DND-41 (cell line): Measurements from ENCODE around the gene AAMDC.

Experiments used
- EZH2 ChIP-seq: IDR thresholded peaks from 3 replicates; pipeline ENCODE4 v1.6.1; 2012; ENCODE audit warnings: borderline replicate concordance, low read depth, mild to moderate bottlenecking, moderate library complexity, low read length, inconsistent platforms; ENCODE audit not compliant: severe bottlenecking
- TF ChIP-seq, protein P1 (sequence below): IDR thresholded peaks from 2 replicates; pipeline ENCODE4 v1.5.1; 2012; ENCODE audit warnings: borderline replicate concordance, low read length, moderate library complexity, mild to moderate bottlenecking; ENCODE audit not compliant: poor library complexity, severe bottlenecking; ENCODE audit errors: extremely low read depth

DNA sequence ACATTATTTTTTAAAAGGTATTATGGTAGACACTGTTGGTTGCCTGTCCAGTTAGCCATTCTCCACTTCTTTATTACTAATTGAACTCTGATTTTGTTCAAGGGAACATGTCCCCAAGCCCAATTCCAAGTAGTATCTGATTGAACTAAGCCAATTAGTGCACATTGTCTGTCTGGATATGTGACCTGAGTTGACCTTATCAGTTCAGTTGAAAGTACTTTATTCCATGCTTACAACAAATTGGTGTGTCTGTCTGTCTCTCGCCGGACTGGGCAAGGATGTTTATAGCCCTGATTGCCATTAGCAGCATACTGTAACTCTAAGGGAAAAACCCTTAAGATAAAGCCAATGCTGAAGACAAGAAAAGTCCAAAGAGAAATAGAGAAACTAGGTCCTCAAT is 87.9 kb downstream of the AAMDC start:
- TF ChIP-seq, protein P1, sequence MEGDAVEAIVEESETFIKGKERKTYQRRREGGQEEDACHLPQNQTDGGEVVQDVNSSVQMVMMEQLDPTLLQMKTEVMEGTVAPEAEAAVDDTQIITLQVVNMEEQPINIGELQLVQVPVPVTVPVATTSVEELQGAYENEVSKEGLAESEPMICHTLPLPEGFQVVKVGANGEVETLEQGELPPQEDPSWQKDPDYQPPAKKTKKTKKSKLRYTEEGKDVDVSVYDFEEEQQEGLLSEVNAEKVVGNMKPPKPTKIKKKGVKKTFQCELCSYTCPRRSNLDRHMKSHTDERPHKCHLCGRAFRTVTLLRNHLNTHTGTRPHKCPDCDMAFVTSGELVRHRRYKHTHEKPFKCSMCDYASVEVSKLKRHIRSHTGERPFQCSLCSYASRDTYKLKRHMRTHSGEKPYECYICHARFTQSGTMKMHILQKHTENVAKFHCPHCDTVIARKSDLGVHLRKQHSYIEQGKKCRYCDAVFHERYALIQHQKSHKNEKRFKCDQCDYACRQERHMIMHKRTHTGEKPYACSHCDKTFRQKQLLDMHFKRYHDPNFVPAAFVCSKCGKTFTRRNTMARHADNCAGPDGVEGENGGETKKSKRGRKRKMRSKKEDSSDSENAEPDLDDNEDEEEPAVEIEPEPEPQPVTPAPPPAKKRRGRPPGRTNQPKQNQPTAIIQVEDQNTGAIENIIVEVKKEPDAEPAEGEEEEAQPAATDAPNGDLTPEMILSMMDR, result no peak
- no peak for TF ChIP-seq EZH2
